Cardiac fibroblast (primary cell): ENCODE measurements around the gene HLA-F.

Experiments
- DNase-seq, 2 donors: peaks; one replicate each; pipeline versions ENCODE4 v3.0.0 to v3.0.0-alpha.2; 2010; ENCODE audit warnings: low read depth in 2 of 2
- H3K4me3 ChIP-seq, 2 donors: replicated peaks in 1 of 2; 1 replicate in 1 of 2; 2 replicates in 1 of 2; pipeline ENCODE4 v1.5.1; 2011; ENCODE audit warnings: low read depth in 2 of 2, low read length in 2 of 2, mild to moderate bottlenecking in 2 of 2, moderate library complexity in 1 of 2
- CTCF ChIP-seq: IDR thresholded peaks from one replicate; pipeline ENCODE4 v1.5.1; 2011; ENCODE audit warnings: low read depth, mild to moderate bottlenecking, low read length, inconsistent platforms

HLA-F gene

GRCh38 chr6:29737707-29738630 is 14.7 kb downstream of the HLA-F start:
- peak; percentile 81 to 89 for DNase-seq
- H3K4me3 ChIP-seq: no peak overlapping the region
- peak; percentile 87 for TF ChIP-seq CTCF

- TF ChIP-seq CTCF: no peak
Observed at GRCh38 chr6:29739136-29739881, 16.1 kb downstream of the HLA-F start.

GRCh38 chr6:29739882-29740261 is 16.6 kb downstream of the HLA-F start:
- TF ChIP-seq CTCF: no peak
- H3K4me3 ChIP-seq: no peak overlapping the region
- no peak for DNase-seq

More at GRCh38 chr6:29739136-29739881, 16.1 kb downstream of the HLA-F start:
- no peak overlapping the region for H3K4me3 ChIP-seq
- no peak for DNase-seq

- no peak for DNase-seq
- TF ChIP-seq CTCF: no peak
- no peak overlapping the region for H3K4me3 ChIP-seq
Observed at GRCh38 chr6:29741592-29741991, 18.4 kb downstream of the HLA-F start.

GRCh38 chr6:29742127-29742526 is 18.9 kb downstream of the HLA-F start:
- TF ChIP-seq CTCF: no peak
- no peak for DNase-seq

GRCh38 chr6:29743025-29743424 is 19.8 kb downstream of the HLA-F start:
- TF ChIP-seq CTCF: no peak
- DNase-seq: no peak
- H3K4me3 ChIP-seq: no peak overlapping the region

More at GRCh38 chr6:29742127-29742526, 18.9 kb downstream of the HLA-F start:
- no peak overlapping the region for H3K4me3 ChIP-seq
